HepG2 (cell line): ENCODE measurements around the gene ZXDC. TPM values are rescaled to one million over a fixed set of nuclear protein-coding genes. Genes with fewer than 3 reads are reported as not detected.

Experiments
- AFF4 ChIP-seq: sonication (generic); formaldehyde crosslinking; IDR thresholded peaks from 2 replicates; pipeline ENCODE4 v1.4.0; 2020; ENCODE audit warnings: missing genetic modification reagents
- IRF2 ChIP-seq: IDR thresholded peaks from 2 replicates; pipeline ENCODE4 v1.6.1; 2018; ENCODE audit warnings: missing genetic modification reagents, missing compliant biosample characterization
- JUNB ChIP-seq: sonication (generic); formaldehyde crosslinking; IDR thresholded peaks from 2 replicates; pipeline ENCODE4 v1.8.0; 2022; ENCODE audit warnings: missing genetic modification reagents, mild to moderate bottlenecking, borderline replicate concordance
- KDM5B ChIP-seq: sonication (generic); formaldehyde crosslinking; IDR thresholded peaks from 2 replicates; pipeline ENCODE4 v1.4.0; 2020; ENCODE audit warnings: missing genetic modification reagents, mild to moderate bottlenecking, borderline replicate concordance
- LCORL ChIP-seq, 2 experiments: fragments of 450-650 bp in 1 of 2; sonication (generic) in 1 of 2; formaldehyde crosslinking in 1 of 2; IDR thresholded peaks; 2 replicates each; pipeline versions ENCODE4 v1.5.0 to v1.6.1; 2017 to 2020; ENCODE audit warnings: antibody characterized with exemption in 1 of 2, missing genetic modification reagents in 1 of 2
- MED13 ChIP-seq: sonication (generic); formaldehyde crosslinking; IDR thresholded peaks from 2 replicates; pipeline ENCODE4 v1.5.0; 2020; ENCODE audit warnings: missing genetic modification reagents
- SMARCC2 ChIP-seq: fragments of 450-650 bp; IDR thresholded peaks from 2 replicates; pipeline ENCODE4 v1.6.1; 2017; ENCODE audit warnings: antibody characterized with exemption, mild to moderate bottlenecking
- STAG1 ChIP-seq: sonication (generic); formaldehyde crosslinking; IDR thresholded peaks from 2 replicates; pipeline ENCODE4 v1.4.0; 2020; ENCODE audit warnings: missing genetic modification reagents
- ZNF296 ChIP-seq: sonication (generic); formaldehyde crosslinking; conservative IDR thresholded peaks from 2 replicates; pipeline ENCODE4 v1.5.0; 2020; ENCODE audit warnings: mild to moderate bottlenecking, missing genetic modification reagents
- ZNF350 ChIP-seq: sonication (generic); formaldehyde crosslinking; IDR thresholded peaks from 2 replicates; pipeline ENCODE4 v1.4.0; 2020; ENCODE audit warnings: mild to moderate bottlenecking, low read depth, missing genetic modification reagents, borderline replicate concordance
- ZNF510 ChIP-seq: sonication (generic); formaldehyde crosslinking; IDR thresholded peaks from 2 replicates; pipeline ENCODE4 v1.4.0; 2020; ENCODE audit warnings: low read depth, mild to moderate bottlenecking, missing genetic modification reagents
- ZNF580 ChIP-seq: IDR thresholded peaks from 2 replicates; pipeline ENCODE4 v1.6.1; 2016; ENCODE audit warnings: low read depth, borderline replicate concordance
- polyA plus RNA-seq, 8 experiments: library from polyadenylated mRNA; depleted of rRNA in 3 of 8; stranded (reverse) in 7 of 8; unstranded in 1 of 8; fragments of >200 nt; fragmentation: Illumina TruSeq in 4 of 8; extraction: Trizol in 4 of 8; gene quantifications; 2 replicates each; pipeline versions ENCODE4 v1.2.1 to v1.2.3, GENCODE V29; 2011 to 2016; ENCODE audit warnings: low read depth in 4 of 8, missing spikeins in 1 of 8, mixed read lengths in 1 of 8; ENCODE audit not compliant: insufficient read depth in 1 of 8
- total RNA-seq, 5 experiments: library from RNA; depleted of rRNA; stranded (reverse); fragments of >200 nt; fragmentation: Illumina TruSeq; extraction: Trizol; gene quantifications; 2 replicates each; pipeline ENCODE4 v1.2.3, GENCODE V29; 2016; ENCODE audit warnings: low read depth in 1 of 5
- TF ChIP-seq, protein P1 (sequence below): sonication (generic); formaldehyde crosslinking; IDR thresholded peaks from 2 replicates; pipeline ENCODE4 v1.8.0; 2022; ENCODE audit warnings: mild to moderate bottlenecking, missing genetic modification reagents; ENCODE audit not compliant: insufficient replicate concordance
- TF ChIP-seq, protein P2 (sequence below), 2 experiments: fragments of 450-650 bp in 1 of 2; sonication (generic) in 1 of 2; formaldehyde crosslinking; IDR thresholded peaks; 2 replicates each; pipeline versions ENCODE4 v1.5.0 to v1.8.0; 2020 to 2022; ENCODE audit warnings: mild to moderate bottlenecking in 1 of 2, missing genetic modification reagents in 1 of 2
- TF ChIP-seq, protein P3 (sequence below): sonication (generic); formaldehyde crosslinking; IDR thresholded peaks from 2 replicates; pipeline ENCODE4 v1.4.0; 2020; ENCODE audit warnings: mild to moderate bottlenecking, missing genetic modification reagents
- TF ChIP-seq, protein P4 (sequence below): sonication (generic); formaldehyde crosslinking; IDR thresholded peaks from 2 replicates; pipeline ENCODE4 v1.5.0; 2020; ENCODE audit warnings: mild to moderate bottlenecking, missing genetic modification reagents, borderline replicate concordance

ZXDC gene
- total and polyA plus RNA-seq, 2 of the 13 experiments (the other 11 are each of a cell fraction or from before 2014, with no cell fraction given), result 17.6 to 21.2 TPM

- TF ChIP-seq KDM5B (CRISPR knock-in tag) (no peak), MED13 (CRISPR knock-in tag) (no peak), JUNB (CRISPR knock-in tag) (peak; percentile 56; the same call in 1 of the 2 replicates), IRF2 (CRISPR knock-in tag) (peak; percentile 45; the same call in 1 of the 2 replicates), ZNF580 (0 out of 2 replicates have a peak, but pooled peaks have one; percentile 36), SMARCC2 (no peak), AFF4 (CRISPR knock-in tag) (0 out of 2 replicates have a peak, but pooled peaks have one; percentile 55), LCORL (IDR thresholded peaks at IDR 0.05) (peak; percentile 50; the same call in 1 of the 2 replicates), LCORL (CRISPR knock-in tag; IDR thresholded peaks at IDR 0.05) (0 out of 2 replicates have a peak, but pooled peaks have one; percentile 8), ZNF510 (CRISPR knock-in tag) (no peak), ZNF296 (CRISPR knock-in tag) (no peak), ZNF350 (CRISPR knock-in tag) (0 out of 2 replicates have a peak, but pooled peaks have one; percentile 57), STAG1 (CRISPR knock-in tag) (no peak)
- TF ChIP-seq, protein P1, sequence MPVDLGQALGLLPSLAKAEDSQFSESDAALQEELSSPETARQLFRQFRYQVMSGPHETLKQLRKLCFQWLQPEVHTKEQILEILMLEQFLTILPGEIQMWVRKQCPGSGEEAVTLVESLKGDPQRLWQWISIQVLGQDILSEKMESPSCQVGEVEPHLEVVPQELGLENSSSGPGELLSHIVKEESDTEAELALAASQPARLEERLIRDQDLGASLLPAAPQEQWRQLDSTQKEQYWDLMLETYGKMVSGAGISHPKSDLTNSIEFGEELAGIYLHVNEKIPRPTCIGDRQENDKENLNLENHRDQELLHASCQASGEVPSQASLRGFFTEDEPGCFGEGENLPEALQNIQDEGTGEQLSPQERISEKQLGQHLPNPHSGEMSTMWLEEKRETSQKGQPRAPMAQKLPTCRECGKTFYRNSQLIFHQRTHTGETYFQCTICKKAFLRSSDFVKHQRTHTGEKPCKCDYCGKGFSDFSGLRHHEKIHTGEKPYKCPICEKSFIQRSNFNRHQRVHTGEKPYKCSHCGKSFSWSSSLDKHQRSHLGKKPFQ, result peak; percentile 100
- TF ChIP-seq, protein P2, sequence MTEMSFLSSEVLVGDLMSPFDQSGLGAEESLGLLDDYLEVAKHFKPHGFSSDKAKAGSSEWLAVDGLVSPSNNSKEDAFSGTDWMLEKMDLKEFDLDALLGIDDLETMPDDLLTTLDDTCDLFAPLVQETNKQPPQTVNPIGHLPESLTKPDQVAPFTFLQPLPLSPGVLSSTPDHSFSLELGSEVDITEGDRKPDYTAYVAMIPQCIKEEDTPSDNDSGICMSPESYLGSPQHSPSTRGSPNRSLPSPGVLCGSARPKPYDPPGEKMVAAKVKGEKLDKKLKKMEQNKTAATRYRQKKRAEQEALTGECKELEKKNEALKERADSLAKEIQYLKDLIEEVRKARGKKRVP (CRISPR knock-in tag; IDR thresholded peaks at IDR 0.05), result peak in 1 of 2 experiments; percentile 99; a peak in 2 of 4 replicates
- TF ChIP-seq, protein P3, sequence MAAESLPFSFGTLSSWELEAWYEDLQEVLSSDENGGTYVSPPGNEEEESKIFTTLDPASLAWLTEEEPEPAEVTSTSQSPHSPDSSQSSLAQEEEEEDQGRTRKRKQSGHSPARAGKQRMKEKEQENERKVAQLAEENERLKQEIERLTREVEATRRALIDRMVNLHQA, result no peak
- TF ChIP-seq, protein P4, sequence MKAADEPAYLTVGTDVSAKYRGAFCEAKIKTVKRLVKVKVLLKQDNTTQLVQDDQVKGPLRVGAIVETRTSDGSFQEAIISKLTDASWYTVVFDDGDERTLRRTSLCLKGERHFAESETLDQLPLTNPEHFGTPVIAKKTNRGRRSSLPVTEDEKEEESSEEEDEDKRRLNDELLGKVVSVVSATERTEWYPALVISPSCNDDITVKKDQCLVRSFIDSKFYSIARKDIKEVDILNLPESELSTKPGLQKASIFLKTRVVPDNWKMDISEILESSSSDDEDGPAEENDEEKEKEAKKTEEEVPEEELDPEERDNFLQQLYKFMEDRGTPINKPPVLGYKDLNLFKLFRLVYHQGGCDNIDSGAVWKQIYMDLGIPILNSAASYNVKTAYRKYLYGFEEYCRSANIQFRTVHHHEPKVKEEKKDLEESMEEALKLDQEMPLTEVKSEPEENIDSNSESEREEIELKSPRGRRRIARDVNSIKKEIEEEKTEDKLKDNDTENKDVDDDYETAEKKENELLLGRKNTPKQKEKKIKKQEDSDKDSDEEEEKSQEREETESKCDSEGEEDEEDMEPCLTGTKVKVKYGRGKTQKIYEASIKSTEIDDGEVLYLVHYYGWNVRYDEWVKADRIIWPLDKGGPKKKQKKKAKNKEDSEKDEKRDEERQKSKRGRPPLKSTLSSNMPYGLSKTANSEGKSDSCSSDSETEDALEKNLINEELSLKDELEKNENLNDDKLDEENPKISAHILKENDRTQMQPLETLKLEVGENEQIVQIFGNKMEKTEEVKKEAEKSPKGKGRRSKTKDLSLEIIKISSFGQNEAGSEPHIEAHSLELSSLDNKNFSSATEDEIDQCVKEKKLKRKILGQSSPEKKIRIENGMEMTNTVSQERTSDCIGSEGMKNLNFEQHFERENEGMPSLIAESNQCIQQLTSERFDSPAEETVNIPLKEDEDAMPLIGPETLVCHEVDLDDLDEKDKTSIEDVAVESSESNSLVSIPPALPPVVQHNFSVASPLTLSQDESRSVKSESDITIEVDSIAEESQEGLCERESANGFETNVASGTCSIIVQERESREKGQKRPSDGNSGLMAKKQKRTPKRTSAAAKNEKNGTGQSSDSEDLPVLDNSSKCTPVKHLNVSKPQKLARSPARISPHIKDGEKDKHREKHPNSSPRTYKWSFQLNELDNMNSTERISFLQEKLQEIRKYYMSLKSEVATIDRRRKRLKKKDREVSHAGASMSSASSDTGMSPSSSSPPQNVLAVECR (CRISPR knock-in tag), result peak; percentile 68; the same call in 1 of the 2 replicates
Observed at GRCh38 chr3:126472277-126473006, 3.2 kb downstream of the ZXDC start (continued).
